HUES6 (cell line): Measurements from ENCODE around the gene SHF.

Experiments used
- H3K27ac ChIP-seq: 2 replicates; pipeline ENCODE4 v1.7.0; 2013; ENCODE audit warnings: low read depth, mild to moderate bottlenecking, low read length, inconsistent platforms
- H3K27me3 ChIP-seq: 2 replicates; pipeline ENCODE4 v1.6.1; 2013; ENCODE audit warnings: low read length; ENCODE audit not compliant: control insufficient read depth, insufficient read depth
- H3K36me3 ChIP-seq: 2 replicates; pipeline ENCODE4 v1.6.1; 2013; ENCODE audit warnings: low read length; ENCODE audit not compliant: control insufficient read depth, insufficient read depth
- H3K4me1 ChIP-seq: 2 replicates; pipeline ENCODE4 v1.6.1; 2013; ENCODE audit warnings: low read length; ENCODE audit not compliant: control insufficient read depth, insufficient read depth
- H3K4me3 ChIP-seq: 2 replicates; pipeline ENCODE4 v1.5.1; 2013; ENCODE audit warnings: low read depth, low read length
- H3K9ac ChIP-seq: one replicate; pipeline ENCODE4 v1.6.1; 2013; ENCODE audit warnings: mild to moderate bottlenecking, low read length
- H3K9me3 ChIP-seq: 2 replicates; pipeline ENCODE4 v1.6.1; 2013; ENCODE audit warnings: low read depth, low read length; ENCODE audit not compliant: control insufficient read depth, insufficient read depth

Gene SHF

GRCh38 chr15:45156744-45157455 is 30.9 kb downstream of the SHF start:
- Histone ChIP-seq H3K9ac (no peak overlapping the region), H3K4me1 (peaks cover 10% of the 10 kb centered on the region; the same call in 1 of the 2 replicates), H3K9me3 (no peaks in the 10 kb centered on the region), H3K27me3 (no peaks in the 10 kb centered on the region), H3K27ac (no peak overlapping the region), H3K4me3 (no peak overlapping the region), H3K36me3 (no peaks in the 10 kb centered on the region)

- no peaks in the 10 kb centered on the region for H3K27me3 ChIP-seq
- no peaks in the 10 kb centered on the region for H3K9me3 ChIP-seq
- no peaks in the 10 kb centered on the region for H3K36me3 ChIP-seq
- no peak overlapping the region for H3K4me3 ChIP-seq
- no peak overlapping the region for H3K9ac ChIP-seq
- peaks cover 10% of the 10 kb centered on the region; the same call in 1 of the 2 replicates for H3K4me1 ChIP-seq
- H3K27ac ChIP-seq: no peak overlapping the region
These were observed 32.0 kb downstream of the SHF start for GRCh38 chr15:45155739-45156138.

GRCh38 chr15:45151998-45152828 is 35.6 kb downstream of the SHF start:
- no peak overlapping the region for H3K27ac ChIP-seq
- no peaks in the 10 kb centered on the region for H3K36me3 ChIP-seq
- no peak overlapping the region for H3K4me3 ChIP-seq
- H3K4me1 ChIP-seq: peaks cover 10% of the 10 kb centered on the region; the same call in 1 of the 2 replicates
- H3K27me3 ChIP-seq: no peaks in the 10 kb centered on the region
- H3K9me3 ChIP-seq: no peaks in the 10 kb centered on the region
- H3K9ac ChIP-seq: no peak overlapping the region

GRCh38 chr15:45150997-45151396 is 36.8 kb downstream of the SHF start:
- H3K27me3 ChIP-seq: 0 out of 2 replicates have a peak, but pooled peaks cover 2% of the 10 kb centered on the region
- H3K9me3 ChIP-seq: no peaks in the 10 kb centered on the region
- no peaks in the 10 kb centered on the region for H3K36me3 ChIP-seq
- no peak overlapping the region for H3K9ac ChIP-seq
- no peak overlapping the region for H3K27ac ChIP-seq
- H3K4me1 ChIP-seq: peaks cover 7% of the 10 kb centered on the region; the same call in 1 of the 2 replicates
- H3K4me3 ChIP-seq: no peak overlapping the region

- Histone ChIP-seq H3K27me3 (0 out of 2 replicates have a peak, but pooled peaks cover 2% of the 10 kb centered on the region), H3K4me3 (no peak overlapping the region), H3K4me1 (peaks cover 7% of the 10 kb centered on the region; the same call in 1 of the 2 replicates), H3K27ac (no peak overlapping the region), H3K9ac (no peak overlapping the region), H3K36me3 (no peaks in the 10 kb centered on the region), H3K9me3 (no peaks in the 10 kb centered on the region)
These were observed 37.3 kb downstream of the SHF start for GRCh38 chr15:45150481-45150880.

- no peak overlapping the region for H3K4me3 ChIP-seq
- peaks cover 7% of the 10 kb centered on the region; the same call in 1 of the 2 replicates for H3K4me1 ChIP-seq
- no peaks in the 10 kb centered on the region for H3K36me3 ChIP-seq
- no peaks in the 10 kb centered on the region for H3K9me3 ChIP-seq
- H3K27ac ChIP-seq: no peak overlapping the region
- no peak overlapping the region for H3K9ac ChIP-seq
- peaks cover 4% of the 10 kb centered on the region; the same call in 1 of the 2 replicates for H3K27me3 ChIP-seq
These were observed 38.7 kb downstream of the SHF start for GRCh38 chr15:45149060-45149459.

GRCh38 chr15:45148076-45149059 is 39.4 kb downstream of the SHF start:
- no peak overlapping the region for H3K9ac ChIP-seq
- H3K27ac ChIP-seq: no peak overlapping the region
- H3K9me3 ChIP-seq: no peaks in the 10 kb centered on the region
- peaks cover 7% of the 10 kb centered on the region; the same call in 1 of the 2 replicates for H3K4me1 ChIP-seq
- H3K36me3 ChIP-seq: no peaks in the 10 kb centered on the region
- peaks cover 4% of the 10 kb centered on the region; the same call in 1 of the 2 replicates for H3K27me3 ChIP-seq
- H3K4me3 ChIP-seq: no peak overlapping the region

- no peak overlapping the region for H3K4me3 ChIP-seq
- H3K36me3 ChIP-seq: no peaks in the 10 kb centered on the region
- peaks cover 7% of the 10 kb centered on the region; the same call in 1 of the 2 replicates for H3K4me1 ChIP-seq
- no peaks in the 10 kb centered on the region for H3K9me3 ChIP-seq
- no peak overlapping the region for H3K9ac ChIP-seq
- peaks cover 4% of the 10 kb centered on the region; the same call in 1 of the 2 replicates for H3K27me3 ChIP-seq
- H3K27ac ChIP-seq: no peak overlapping the region
These were observed 40.2 kb downstream of the SHF start for GRCh38 chr15:45147606-45148005.

- Histone ChIP-seq H3K9me3 (no peaks in the 10 kb centered on the region), H3K27me3 (peaks cover 4% of the 10 kb centered on the region; the same call in 1 of the 2 replicates), H3K36me3 (no peaks in the 10 kb centered on the region), H3K27ac (no peak overlapping the region), H3K4me1 (peaks cover 7% of the 10 kb centered on the region; the same call in 1 of the 2 replicates), H3K9ac (no peak overlapping the region), H3K4me3 (no peak overlapping the region)
These were observed 41.4 kb downstream of the SHF start for GRCh38 chr15:45146405-45146804.

- no peak overlapping the region for H3K9ac ChIP-seq
- H3K4me3 ChIP-seq: no peak overlapping the region
- no peak overlapping the region for H3K27ac ChIP-seq
- no peaks in the 10 kb centered on the region for H3K9me3 ChIP-seq
- peaks cover 4% of the 10 kb centered on the region; the same call in 1 of the 2 replicates for H3K27me3 ChIP-seq
- no peaks in the 10 kb centered on the region for H3K36me3 ChIP-seq
- peaks cover 7% of the 10 kb centered on the region; the same call in 1 of the 2 replicates for H3K4me1 ChIP-seq
These were observed 43.0 kb downstream of the SHF start for GRCh38 chr15:45144775-45145174.
